ENCODE measurements around the gene ATG4B. TPM values are rescaled to one million over a fixed set of nuclear protein-coding genes. Genes with fewer than 3 reads are reported as not detected.
"Not testable (repeated sequence)": the region's sequence is repeated elsewhere in the genome, so short reads cannot be mapped to it uniquely, and the experiment has no call there.

Gene ATG4B
- total RNA-seq, 2 donors from 2014 or later = 47.8 to 53.0 TPM

DNA sequence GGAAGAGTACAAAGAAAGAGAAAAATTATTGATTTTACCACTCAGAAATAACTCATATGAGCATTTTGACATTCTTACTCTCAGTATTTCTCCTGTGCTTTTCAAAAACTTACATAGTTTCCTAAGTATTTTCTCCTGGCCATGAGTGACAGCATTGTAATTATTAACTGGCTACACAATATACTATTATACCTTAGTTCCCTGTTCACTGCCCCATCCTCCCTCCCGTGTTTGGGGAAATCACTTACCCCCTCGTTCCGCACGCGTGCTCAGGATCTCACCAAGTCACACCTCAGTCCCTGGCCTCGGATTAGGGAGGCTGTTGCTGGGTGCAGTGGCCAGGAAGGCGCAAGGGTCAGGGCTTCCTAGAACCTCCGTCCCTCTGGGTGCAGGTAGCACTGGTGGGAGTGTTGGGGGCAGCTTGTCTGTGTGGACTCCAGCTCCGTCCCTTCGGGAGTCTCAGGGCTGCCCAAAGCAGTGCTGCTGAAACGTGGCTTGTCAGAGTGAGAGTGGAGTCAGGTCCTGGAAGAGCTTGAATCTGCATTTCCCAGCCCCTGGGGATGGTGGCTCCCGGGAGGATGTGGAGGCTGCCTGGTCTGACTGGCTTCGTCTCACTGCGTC, 23.2 kb downstream of the ATG4B start:
- DNase-seq (ENCODE audit: low spot score) = no peak
- no peak overlapping the region for H3K27ac ChIP-seq
- peaks cover 56% of the 10 kb centered on the region for H3K36me3 ChIP-seq
- H3K4me3 ChIP-seq = no peak overlapping the region
- no peaks in the 10 kb centered on the region for H3K27me3 ChIP-seq
- peaks cover 0 to 10% of the 10 kb centered on the region in 2 donors for H3K4me1 ChIP-seq
- TF ChIP-seq, protein P1, sequence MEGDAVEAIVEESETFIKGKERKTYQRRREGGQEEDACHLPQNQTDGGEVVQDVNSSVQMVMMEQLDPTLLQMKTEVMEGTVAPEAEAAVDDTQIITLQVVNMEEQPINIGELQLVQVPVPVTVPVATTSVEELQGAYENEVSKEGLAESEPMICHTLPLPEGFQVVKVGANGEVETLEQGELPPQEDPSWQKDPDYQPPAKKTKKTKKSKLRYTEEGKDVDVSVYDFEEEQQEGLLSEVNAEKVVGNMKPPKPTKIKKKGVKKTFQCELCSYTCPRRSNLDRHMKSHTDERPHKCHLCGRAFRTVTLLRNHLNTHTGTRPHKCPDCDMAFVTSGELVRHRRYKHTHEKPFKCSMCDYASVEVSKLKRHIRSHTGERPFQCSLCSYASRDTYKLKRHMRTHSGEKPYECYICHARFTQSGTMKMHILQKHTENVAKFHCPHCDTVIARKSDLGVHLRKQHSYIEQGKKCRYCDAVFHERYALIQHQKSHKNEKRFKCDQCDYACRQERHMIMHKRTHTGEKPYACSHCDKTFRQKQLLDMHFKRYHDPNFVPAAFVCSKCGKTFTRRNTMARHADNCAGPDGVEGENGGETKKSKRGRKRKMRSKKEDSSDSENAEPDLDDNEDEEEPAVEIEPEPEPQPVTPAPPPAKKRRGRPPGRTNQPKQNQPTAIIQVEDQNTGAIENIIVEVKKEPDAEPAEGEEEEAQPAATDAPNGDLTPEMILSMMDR (IDR thresholded peaks at IDR 0.05) = no peak
- H3K9me3 ChIP-seq = no peaks in the 10 kb centered on the region

DNA sequence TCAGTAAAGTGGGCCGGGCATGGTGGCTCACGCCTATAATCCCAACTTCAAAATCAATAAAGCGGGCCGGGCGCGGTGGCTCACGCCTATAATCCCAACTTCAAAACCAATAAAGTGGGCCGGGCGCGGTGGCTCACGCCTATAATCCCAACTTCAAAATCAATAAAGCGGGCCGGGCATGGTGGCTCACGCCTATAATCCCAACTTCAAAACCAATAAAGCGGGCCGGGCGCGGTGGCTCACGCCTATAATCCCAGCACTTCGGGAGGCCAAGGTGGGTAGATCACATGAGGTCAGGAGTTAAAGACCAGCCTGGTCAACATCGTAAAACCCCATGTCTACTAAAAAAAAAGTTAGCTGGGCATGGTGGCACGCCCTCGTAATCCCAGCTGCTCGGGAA, 25.2 kb downstream of the ATG4B start:
- H3K27me3 ChIP-seq; H3K4me3 ChIP-seq; DNase-seq (ENCODE audit: low spot score); H3K4me1 ChIP-seq; H3K9me3 ChIP-seq; H3K27ac ChIP-seq: not testable (repeated sequence)
- H3K36me3 ChIP-seq = peaks cover 61% of the 10 kb centered on the region

DNA sequence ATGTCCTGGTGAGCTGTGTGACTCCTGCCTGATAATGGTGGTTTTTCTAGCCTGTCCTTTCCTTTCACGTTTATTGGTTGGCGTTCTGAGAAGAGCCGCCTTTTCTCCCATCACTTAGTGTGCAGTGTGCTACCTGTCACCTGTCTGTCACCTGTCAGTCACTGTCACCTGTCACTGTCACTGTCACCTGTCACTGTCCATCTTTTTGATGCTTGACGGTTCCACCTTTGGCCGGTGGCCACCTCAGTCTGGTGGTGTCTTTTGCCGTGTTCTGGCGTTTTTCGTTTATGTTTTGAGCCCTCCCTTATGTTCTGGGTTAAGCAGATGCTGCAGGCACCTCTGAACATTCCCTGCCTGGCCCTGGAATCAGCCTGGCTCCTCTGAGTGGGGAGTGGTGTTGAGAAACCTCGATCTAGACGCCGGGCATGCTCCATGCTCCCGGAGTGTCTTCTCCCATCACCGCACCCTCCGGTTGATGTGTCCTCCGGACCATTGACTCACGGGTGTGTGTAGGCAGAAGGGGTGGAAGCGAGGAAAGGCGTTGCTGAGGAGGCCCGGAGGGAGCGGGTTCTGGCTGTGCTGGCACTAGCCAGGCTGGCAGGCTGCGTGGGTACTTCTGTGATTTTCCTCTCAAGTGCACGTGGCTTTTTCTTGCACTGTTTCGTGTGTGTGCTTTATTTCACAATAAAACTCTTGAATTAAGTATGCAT, 28.4 kb downstream of the ATG4B start:
- Histone ChIP-seq H3K9me3 (no peaks in the 10 kb centered on the region), H3K36me3 (peaks cover 60% of the 10 kb centered on the region), H3K27ac (no peak overlapping the region), H3K4me3 (no peak overlapping the region), H3K27me3 (no peaks in the 10 kb centered on the region), H3K4me1 (no peaks in the 10 kb centered on the region)
- no peak for DNase-seq (ENCODE audit: low spot score)
- TF ChIP-seq, protein P1 (IDR thresholded peaks at IDR 0.05) = no peak

DNA sequence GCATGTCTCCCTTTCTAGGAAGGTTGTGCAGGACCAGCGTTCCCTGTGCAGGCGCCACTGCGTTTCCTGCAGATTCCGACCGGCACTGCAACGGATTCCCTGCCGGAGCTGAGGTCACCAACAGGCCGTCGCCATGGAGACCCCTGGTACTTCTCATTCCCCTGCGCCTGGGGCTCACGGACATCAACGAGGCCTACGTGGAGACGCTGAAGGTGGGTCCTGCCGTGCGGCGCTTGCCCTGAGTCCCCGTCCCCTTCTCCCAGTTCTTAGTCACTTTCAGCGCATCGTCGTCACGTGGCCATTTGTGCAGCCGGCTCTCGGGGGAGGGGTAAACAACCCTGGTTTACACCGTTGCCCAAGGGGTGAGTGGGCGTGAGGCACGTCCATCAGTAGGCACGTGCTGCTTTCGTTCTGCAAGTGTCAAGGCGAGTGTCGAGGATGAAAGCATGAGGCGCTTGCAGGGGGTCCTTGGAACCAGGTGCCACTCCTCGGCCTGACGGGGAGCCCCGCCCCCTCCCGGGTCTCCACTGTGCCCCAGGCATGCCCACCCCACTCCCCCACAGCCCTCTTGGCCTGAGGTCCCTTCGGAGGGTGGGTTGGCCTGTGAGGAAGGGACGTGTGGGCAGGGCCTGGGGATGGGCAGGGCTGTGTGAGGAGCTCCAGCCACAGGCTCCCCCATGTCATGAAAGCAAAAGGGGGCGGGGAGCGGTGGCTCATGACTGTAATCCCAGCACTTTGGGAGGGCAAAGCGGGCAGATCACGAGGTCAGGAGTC, 29.3 kb downstream of the ATG4B start:
- TF ChIP-seq, protein P1 (IDR thresholded peaks at IDR 0.05) = no peak
- no peak overlapping the region for H3K4me3 ChIP-seq
- H3K36me3 ChIP-seq = peaks cover 60% of the 10 kb centered on the region
- no peaks in the 10 kb centered on the region for H3K9me3 ChIP-seq
- no peak for DNase-seq (ENCODE audit: low spot score)
- H3K4me1 ChIP-seq = no peaks in the 10 kb centered on the region
- H3K27me3 ChIP-seq = no peaks in the 10 kb centered on the region
- H3K27ac ChIP-seq = no peak overlapping the region

DNA sequence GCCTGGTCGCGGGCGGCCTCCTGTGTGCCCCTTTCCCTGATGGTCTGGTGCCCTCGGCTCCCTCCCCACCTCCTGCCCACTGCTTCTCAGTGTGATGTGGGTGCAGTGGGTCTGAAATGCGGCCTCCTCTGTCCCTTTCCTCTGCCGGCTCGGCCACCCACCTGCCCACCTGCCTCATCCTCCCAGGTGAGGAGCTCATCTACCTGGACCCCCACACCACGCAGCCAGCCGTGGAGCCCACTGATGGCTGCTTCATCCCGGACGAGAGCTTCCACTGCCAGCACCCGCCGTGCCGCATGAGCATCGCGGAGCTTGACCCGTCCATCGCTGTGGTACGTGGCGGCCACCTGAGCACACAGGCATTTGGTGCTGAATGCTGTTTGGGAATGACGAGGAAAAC, 30.9 kb downstream of the ATG4B start:
- no peak for DNase-seq (ENCODE audit: low spot score)
- H3K4me3 ChIP-seq = no peak overlapping the region

More for the DNA sequence above, 30.9 kb downstream of the ATG4B start:
- H3K9me3 ChIP-seq = no peaks in the 10 kb centered on the region
- TF ChIP-seq, protein P1 (IDR thresholded peaks at IDR 0.05) = no peak
- H3K4me1 ChIP-seq = no peaks in the 10 kb centered on the region
- H3K27ac ChIP-seq = no peak overlapping the region
- H3K27me3 ChIP-seq = no peaks in the 10 kb centered on the region
- peaks cover 66% of the 10 kb centered on the region for H3K36me3 ChIP-seq
